ENCODE results near the gene KCND2.

The KCND2 gene

DNA sequence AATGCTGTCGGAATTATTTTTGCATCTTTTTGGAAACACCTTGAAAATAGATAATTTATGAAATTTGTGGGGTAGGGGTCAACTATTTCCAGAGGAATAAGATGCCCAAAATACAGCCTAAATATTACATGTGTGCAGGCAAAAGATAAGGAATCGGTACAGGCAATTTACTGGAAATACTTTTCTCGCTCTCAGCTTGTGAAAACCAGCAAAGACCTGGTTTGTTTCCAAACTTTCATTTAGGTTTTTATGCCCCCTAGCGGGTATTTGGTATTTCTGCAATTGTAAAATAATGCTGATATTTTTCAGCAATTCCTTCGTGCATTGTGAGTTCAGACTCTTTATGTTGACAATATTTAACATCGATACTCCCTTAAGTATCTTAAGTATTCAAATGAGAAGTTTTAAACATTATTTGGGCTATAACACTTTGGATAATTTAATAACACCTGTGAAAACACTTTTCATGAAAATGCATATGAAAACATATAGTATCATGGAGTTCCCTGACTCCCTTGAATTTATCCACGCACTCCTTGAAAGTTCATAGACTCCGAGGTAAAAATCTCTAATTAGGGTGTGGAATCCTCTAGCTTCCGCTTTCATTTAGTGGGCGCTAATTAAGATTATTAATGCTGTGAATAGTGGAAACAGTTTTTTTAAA, 452.5 kb downstream of the KCND2 start:
- no peaks in the 10 kb centered on the region for H3K9me3 ChIP-seq
- H3K4me1 ChIP-seq: no peaks in the 10 kb centered on the region
- H3K4me3 ChIP-seq: no peak overlapping the region
- H3K9ac ChIP-seq: no peak overlapping the region
- no peaks in the 10 kb centered on the region for H4K20me1 ChIP-seq
- H3K36me3 ChIP-seq: no peaks in the 10 kb centered on the region
- H3K27ac ChIP-seq: no peak overlapping the region
- no peak for TF ChIP-seq Cebpa-rat (IDR thresholded peaks at IDR 0.05)
- H3K4me2 ChIP-seq: no peak overlapping the region
- no peaks in the 10 kb centered on the region for H3K27me3 ChIP-seq

DNA sequence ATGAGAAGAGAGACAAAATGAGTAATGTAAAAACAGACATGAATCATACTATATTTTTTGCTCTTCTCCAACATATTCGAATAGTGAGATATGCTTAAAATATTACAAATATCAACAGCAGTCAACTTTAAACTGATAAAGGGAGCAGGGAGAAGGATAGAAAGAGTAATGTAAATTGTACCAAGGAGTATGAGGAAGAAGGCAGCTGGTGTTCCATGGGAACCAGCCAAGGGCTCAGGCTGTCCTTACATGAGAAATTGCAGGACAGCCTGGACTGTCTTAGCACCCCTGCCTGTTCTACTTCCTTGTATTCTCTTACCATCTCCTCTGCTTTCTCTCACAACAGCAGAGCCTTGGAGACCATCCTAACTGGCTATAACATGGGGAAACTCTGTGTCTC, 456.3 kb downstream of the KCND2 start:
- Histone ChIP-seq H3K27ac (no peak overlapping the region), H3K9ac (no peak overlapping the region), H3K4me3 (no peak overlapping the region), H3K4me2 (no peak overlapping the region), H3K9me3 (no peaks in the 10 kb centered on the region), H3K4me1 (no peaks in the 10 kb centered on the region), H4K20me1 (no peaks in the 10 kb centered on the region), H3K36me3 (no peaks in the 10 kb centered on the region), H3K27me3 (no peaks in the 10 kb centered on the region)
- no peak for TF ChIP-seq Cebpa-rat (IDR thresholded peaks at IDR 0.05)

DNA sequence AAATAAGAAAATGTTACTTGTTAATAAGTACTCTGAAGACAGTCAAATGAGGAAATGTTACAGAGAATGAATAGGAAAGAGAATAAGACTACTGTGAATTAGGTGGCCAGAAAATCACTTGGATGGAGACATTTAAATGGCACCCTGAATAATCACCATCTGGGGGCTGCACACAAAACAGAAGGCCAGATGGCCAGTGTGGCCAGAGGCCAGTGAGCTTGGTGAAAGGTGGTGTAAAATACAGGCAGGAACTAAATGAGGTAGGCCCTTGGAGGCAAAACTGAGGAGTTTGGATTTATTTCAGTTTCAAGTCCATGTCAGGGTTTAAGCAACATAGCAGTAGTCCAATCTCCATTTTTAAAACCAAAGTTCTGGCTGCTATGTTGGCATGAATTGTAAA, 458.3 kb downstream of the KCND2 start:
- Histone ChIP-seq H3K27ac (no peak overlapping the region), H3K9me3 (no peaks in the 10 kb centered on the region), H3K27me3 (no peaks in the 10 kb centered on the region), H3K4me1 (no peaks in the 10 kb centered on the region), H3K4me2 (no peak overlapping the region), H3K4me3 (no peak overlapping the region), H3K36me3 (no peaks in the 10 kb centered on the region), H3K9ac (no peak overlapping the region), H4K20me1 (no peaks in the 10 kb centered on the region)
- no peak for TF ChIP-seq Cebpa-rat (IDR thresholded peaks at IDR 0.05)

DNA sequence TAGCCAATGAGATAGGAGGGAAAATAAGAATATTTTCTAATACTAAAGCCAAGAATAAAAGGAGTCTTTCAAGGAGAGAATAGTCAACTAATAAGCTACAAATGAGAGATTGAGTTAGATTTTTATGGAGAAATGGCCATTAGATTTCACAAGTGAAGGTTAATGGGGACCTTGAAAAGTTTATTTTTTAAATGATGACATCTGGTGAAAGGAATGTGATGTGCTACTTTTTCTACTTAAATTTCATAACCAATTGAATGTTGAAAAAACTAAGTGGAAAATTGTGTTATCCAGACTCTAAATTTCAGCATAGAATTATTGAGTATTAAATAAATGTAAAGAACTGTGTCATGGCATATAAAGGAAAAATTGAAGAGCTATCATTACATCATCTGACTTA, 459.3 kb downstream of the KCND2 start:
- Histone ChIP-seq H3K9me3 (no peaks in the 10 kb centered on the region), H3K4me3 (no peak overlapping the region), H3K27me3 (no peaks in the 10 kb centered on the region), H3K27ac (no peak overlapping the region), H3K36me3 (no peaks in the 10 kb centered on the region), H3K9ac (no peak overlapping the region), H3K4me2 (no peak overlapping the region), H3K4me1 (no peaks in the 10 kb centered on the region), H4K20me1 (no peaks in the 10 kb centered on the region)
- TF ChIP-seq Cebpa-rat (IDR thresholded peaks at IDR 0.05): no peak

DNA sequence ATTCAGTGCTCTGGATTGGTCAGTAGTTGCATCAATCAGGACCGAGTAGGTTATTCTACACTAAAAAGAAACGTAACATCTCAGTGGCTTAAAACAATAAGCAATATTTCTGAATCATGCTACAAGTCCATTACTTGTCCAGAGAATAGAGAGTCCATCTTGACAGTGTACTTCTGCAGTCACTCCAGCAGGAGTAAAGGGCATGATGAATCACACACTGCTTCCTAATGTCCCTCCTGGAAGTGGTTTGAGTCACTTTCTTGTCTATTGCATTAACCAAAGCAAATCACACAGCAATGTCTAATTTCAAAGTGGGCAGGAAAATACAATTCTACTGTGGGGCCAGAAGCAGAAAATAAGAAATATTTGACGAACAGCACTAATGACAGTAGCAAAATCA, 460.2 kb downstream of the KCND2 start:
- no peak overlapping the region for H3K4me2 ChIP-seq
- H3K4me3 ChIP-seq: no peak overlapping the region
- H4K20me1 ChIP-seq: no peaks in the 10 kb centered on the region
- no peaks in the 10 kb centered on the region for H3K4me1 ChIP-seq
- H3K9ac ChIP-seq: no peak overlapping the region
- no peaks in the 10 kb centered on the region for H3K9me3 ChIP-seq
- H3K27me3 ChIP-seq: no peaks in the 10 kb centered on the region
- no peak overlapping the region for H3K27ac ChIP-seq
- no peaks in the 10 kb centered on the region for H3K36me3 ChIP-seq
- no peak for TF ChIP-seq Cebpa-rat (IDR thresholded peaks at IDR 0.05)

DNA sequence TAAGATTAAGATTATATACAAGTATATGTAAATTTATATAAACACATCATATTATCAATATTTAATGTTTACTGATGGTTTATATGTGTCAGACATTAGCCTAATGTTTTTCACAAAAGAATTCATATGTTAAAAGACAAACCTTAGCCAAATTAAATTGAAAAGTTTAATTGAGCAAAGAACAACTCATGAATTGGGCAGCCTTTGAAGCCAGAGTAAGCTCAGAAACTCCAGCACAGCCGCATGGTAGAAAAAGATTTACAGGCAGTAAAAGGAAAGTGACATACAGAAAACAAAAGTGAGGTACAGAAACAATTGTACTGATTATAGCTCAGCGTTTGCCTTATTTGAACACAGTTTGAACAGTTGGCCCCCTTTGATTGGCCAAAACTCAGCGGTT, 460.9 kb downstream of the KCND2 start:
- no peak for TF ChIP-seq Cebpa-rat (IDR thresholded peaks at IDR 0.05)
- H3K9ac ChIP-seq: no peak overlapping the region
- H3K4me2 ChIP-seq: no peak overlapping the region
- no peaks in the 10 kb centered on the region for H3K27me3 ChIP-seq
- H3K9me3 ChIP-seq: no peaks in the 10 kb centered on the region
- H3K4me3 ChIP-seq: no peak overlapping the region
- H3K4me1 ChIP-seq: no peaks in the 10 kb centered on the region
- no peak overlapping the region for H3K27ac ChIP-seq
- H3K36me3 ChIP-seq: no peaks in the 10 kb centered on the region
- H4K20me1 ChIP-seq: no peaks in the 10 kb centered on the region

DNA sequence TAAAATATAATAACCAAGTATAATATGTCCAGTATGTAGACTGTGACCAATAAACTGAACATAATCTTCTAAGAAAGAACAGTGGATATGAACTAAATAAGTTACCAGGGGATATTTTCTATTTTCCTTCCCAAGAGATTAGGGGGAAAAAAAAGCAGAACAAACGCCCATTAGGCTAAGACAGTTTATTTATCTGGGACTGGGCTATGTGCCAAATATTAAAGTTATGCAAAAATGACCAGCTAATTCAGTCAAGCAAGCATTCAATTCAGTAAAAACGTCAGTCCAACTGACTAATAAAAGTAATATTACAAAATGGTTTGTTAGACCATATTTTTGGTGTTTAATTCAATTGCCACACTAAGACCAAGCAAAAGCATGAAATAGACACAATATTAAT, 462.8 kb downstream of the KCND2 start:
- Histone ChIP-seq H3K27ac (no peak overlapping the region), H3K9ac (no peak overlapping the region), H3K4me1 (no peaks in the 10 kb centered on the region), H3K4me3 (no peak overlapping the region), H4K20me1 (no peaks in the 10 kb centered on the region), H3K4me2 (no peak overlapping the region), H3K27me3 (no peaks in the 10 kb centered on the region), H3K36me3 (no peaks in the 10 kb centered on the region), H3K9me3 (no peaks in the 10 kb centered on the region)
- TF ChIP-seq Cebpa-rat (IDR thresholded peaks at IDR 0.05): no peak

DNA sequence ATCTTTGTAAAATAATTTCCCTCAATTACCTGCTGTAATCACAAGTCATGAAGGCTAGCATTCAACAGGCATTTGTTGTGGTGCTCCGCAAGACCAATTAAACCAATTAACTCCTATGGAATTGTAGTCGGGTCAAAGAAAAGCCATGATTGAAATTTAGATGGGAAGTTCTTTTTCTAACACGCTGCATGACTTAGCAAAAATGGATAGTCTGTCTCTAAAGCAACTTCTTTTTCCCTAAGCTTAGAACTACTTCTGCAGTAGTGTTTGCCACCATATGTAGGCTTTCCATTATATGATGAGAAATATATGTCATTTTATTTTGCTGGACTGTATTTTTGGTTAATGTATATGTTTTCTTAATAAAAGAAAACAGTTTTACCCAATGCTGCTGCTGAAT, 465.8 kb downstream of the KCND2 start:
- H3K4me3 ChIP-seq: no peak overlapping the region
- no peak overlapping the region for H3K9ac ChIP-seq
- no peaks in the 10 kb centered on the region for H3K4me1 ChIP-seq
- no peaks in the 10 kb centered on the region for H3K36me3 ChIP-seq
- H3K27ac ChIP-seq: no peak overlapping the region
- no peak for TF ChIP-seq Cebpa-rat (IDR thresholded peaks at IDR 0.05)
- H3K4me2 ChIP-seq: no peak overlapping the region
- H3K27me3 ChIP-seq: no peaks in the 10 kb centered on the region
- H3K9me3 ChIP-seq: no peaks in the 10 kb centered on the region
- no peaks in the 10 kb centered on the region for H4K20me1 ChIP-seq

DNA sequence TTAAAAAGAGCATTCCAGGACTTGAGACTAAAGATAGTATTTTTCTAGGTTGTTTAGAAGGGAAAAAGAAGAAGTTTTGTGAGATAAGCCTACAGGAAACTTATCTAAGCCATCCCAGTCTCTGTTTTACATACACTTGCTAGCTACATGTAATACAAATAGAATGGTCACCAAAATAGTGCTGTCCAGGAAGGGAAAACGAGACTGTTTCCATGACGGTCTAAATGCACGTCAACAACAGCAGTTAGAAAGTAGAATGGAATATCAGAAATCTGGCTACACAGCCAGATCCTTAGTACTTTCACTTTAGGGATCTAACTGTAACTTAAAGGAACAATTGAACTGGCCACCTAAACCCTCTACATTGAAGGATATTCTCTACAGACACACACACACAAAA, 467.4 kb downstream of the KCND2 start:
- H4K20me1 ChIP-seq: no peaks in the 10 kb centered on the region
- H3K36me3 ChIP-seq: no peaks in the 10 kb centered on the region
- H3K9me3 ChIP-seq: no peaks in the 10 kb centered on the region
- no peak overlapping the region for H3K4me2 ChIP-seq
- no peak for TF ChIP-seq Cebpa-rat (IDR thresholded peaks at IDR 0.05)
- H3K4me1 ChIP-seq: no peaks in the 10 kb centered on the region
- H3K4me3 ChIP-seq: no peak overlapping the region
- H3K27me3 ChIP-seq: no peaks in the 10 kb centered on the region
- no peak overlapping the region for H3K9ac ChIP-seq
- no peak overlapping the region for H3K27ac ChIP-seq

DNA sequence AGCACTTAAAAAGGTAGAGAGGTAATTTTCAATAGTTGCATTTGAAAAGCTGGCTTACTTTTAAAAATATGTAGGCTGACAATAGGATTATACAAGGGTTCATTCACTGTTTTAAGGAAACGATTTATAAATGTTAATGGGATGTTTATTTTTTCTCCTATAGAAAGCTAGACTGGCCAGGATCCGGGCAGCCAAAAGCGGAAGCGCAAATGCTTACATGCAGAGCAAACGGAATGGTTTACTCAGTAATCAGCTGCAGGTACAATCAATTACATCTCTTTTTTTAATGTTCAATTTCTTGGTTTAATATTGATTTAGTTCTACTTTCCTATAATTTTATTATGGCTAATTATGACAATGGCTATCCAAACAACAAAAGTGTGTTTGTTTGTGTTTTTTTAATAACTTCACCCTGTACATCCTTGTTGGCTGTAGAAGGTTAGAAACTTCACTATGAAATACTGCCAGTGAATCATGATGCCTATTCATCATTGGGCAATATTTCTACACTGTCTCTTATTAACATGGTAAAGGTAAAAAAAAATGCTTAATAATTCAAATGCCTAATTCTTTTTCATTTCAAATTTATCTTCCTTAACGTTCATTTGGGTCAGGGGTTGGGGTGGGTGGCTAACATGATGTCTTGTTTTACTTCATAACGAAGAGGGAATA, 468.5 kb downstream of the KCND2 start:
- Histone ChIP-seq H3K27me3 (no peaks in the 10 kb centered on the region), H3K4me3 (no peak overlapping the region), H3K4me2 (no peak overlapping the region), H3K9ac (no peak overlapping the region), H3K4me1 (no peaks in the 10 kb centered on the region), H3K9me3 (no peaks in the 10 kb centered on the region), H4K20me1 (no peaks in the 10 kb centered on the region), H3K36me3 (no peaks in the 10 kb centered on the region), H3K27ac (no peak overlapping the region)
- no peak for TF ChIP-seq Cebpa-rat (IDR thresholded peaks at IDR 0.05)
